HEK293 (cell line): ENCODE data around the gene COPB1.

Experiments used
- CTCF ChIA-PET: fragments of 350-600 bp; formaldehyde crosslinking; extraction: SDS; loops from one replicate; lab custom pipeline; 2021; ENCODE audit warnings: antibody characterized with exemption; lab: Yijun Ruan, JAX
- POLR2A ChIA-PET: fragments of 300-600 bp; formaldehyde crosslinking; extraction: SDS; loops from one replicate; lab custom pipeline; 2020; ENCODE audit warnings: antibody characterized with exemption, inconsistent platforms; lab: Yijun Ruan, JAX
- H3K27ac ChIP-seq: fragments of 200-500 bp; sonication (Bioruptor generic); 2 replicates; pipeline ENCODE4 v1.5.1; 2014; ENCODE audit warnings: low read depth, low read length, control low read depth, inconsistent platforms; ENCODE audit errors: extremely low read depth
- H3K36me3 ChIP-seq, 2 experiments: fragments of 200-500 bp in 1 of 2; sonication (Bioruptor generic) in 1 of 2; 1 replicate in 1 of 2; 2 replicates in 1 of 2; pipeline ENCODE4 v1.5.1; 2014 to 2017; ENCODE audit warnings: inconsistent platforms in 2 of 2, low read length in 2 of 2; ENCODE audit not compliant: control insufficient read depth in 2 of 2, insufficient read depth in 1 of 2
- H3K4me1 ChIP-seq: fragments of 200-500 bp; sonication (Bioruptor generic); 2 replicates; pipeline ENCODE4 v1.5.1; 2014; ENCODE audit warnings: mild to moderate bottlenecking, low read length, inconsistent platforms; ENCODE audit not compliant: control insufficient read depth, insufficient read depth
- H3K4me3 ChIP-seq: 2 replicates; pipeline ENCODE4 v1.5.1; 2011; ENCODE audit warnings: low read depth, mild to moderate bottlenecking, control low read depth, low read length, moderate library complexity
- H3K9me3 ChIP-seq: fragments of 200-500 bp; sonication (Bioruptor generic); 2 replicates; pipeline ENCODE4 v1.5.1; 2014; ENCODE audit warnings: low read depth, low read length, inconsistent platforms; ENCODE audit not compliant: control insufficient read depth, insufficient read depth
- GLIS1 ChIP-seq: fragments of 450-650 bp; formaldehyde crosslinking; IDR thresholded peaks from 2 replicates; pipeline ENCODE4 v1.5.1; 2016; ENCODE audit warnings: missing biosample characterization, missing genetic modification characterization
- KLF9 ChIP-seq: fragments of 450-650 bp; formaldehyde crosslinking; IDR thresholded peaks from 2 replicates; pipeline ENCODE4 v1.5.1; 2016; ENCODE audit warnings: missing biosample characterization, missing genetic modification characterization, low read depth
- ZNF10 ChIP-seq: fragments of 450-650 bp; formaldehyde crosslinking; IDR thresholded peaks from 2 replicates; pipeline ENCODE4 v1.5.1; 2017; ENCODE audit warnings: missing biosample characterization, missing genetic modification characterization
- ZNF121 ChIP-seq: fragments of 450-650 bp; formaldehyde crosslinking; IDR thresholded peaks from 2 replicates; pipeline ENCODE4 v1.5.1; 2016; ENCODE audit warnings: missing biosample characterization, missing genetic modification characterization
- ZNF133 ChIP-seq: fragments of 450-650 bp; formaldehyde crosslinking; IDR thresholded peaks from 2 replicates; pipeline ENCODE4 v1.5.1; 2016; ENCODE audit warnings: missing biosample characterization, missing genetic modification characterization
- ZNF155 ChIP-seq: fragments of 450-650 bp; formaldehyde crosslinking; IDR thresholded peaks from 2 replicates; pipeline ENCODE4 v1.5.1; 2016; ENCODE audit warnings: missing biosample characterization, missing genetic modification characterization
- ZNF214 ChIP-seq: fragments of 450-650 bp; formaldehyde crosslinking; IDR thresholded peaks from 2 replicates; pipeline ENCODE4 v1.5.1; 2017; ENCODE audit warnings: missing biosample characterization, mild to moderate bottlenecking, missing genetic modification characterization, borderline replicate concordance
- ZNF23 ChIP-seq: fragments of 450-650 bp; formaldehyde crosslinking; IDR thresholded peaks from 2 replicates; pipeline ENCODE4 v1.5.1; 2016; ENCODE audit warnings: missing biosample characterization, missing genetic modification characterization, borderline replicate concordance
- ZNF280D ChIP-seq: fragments of 450-650 bp; formaldehyde crosslinking; IDR thresholded peaks from 2 replicates; pipeline ENCODE4 v1.5.1; 2016; ENCODE audit warnings: missing biosample characterization, missing genetic modification characterization
- ZNF302 ChIP-seq: fragments of 450-650 bp; formaldehyde crosslinking; IDR thresholded peaks from 2 replicates; pipeline ENCODE4 v1.5.1; 2016; ENCODE audit warnings: missing biosample characterization, missing genetic modification characterization, low read depth
- ZNF335 ChIP-seq: fragments of 450-650 bp; formaldehyde crosslinking; conservative IDR thresholded peaks from 2 replicates; pipeline ENCODE4 v1.5.1; 2016; ENCODE audit warnings: missing biosample characterization, missing genetic modification characterization
- ZNF521 ChIP-seq: fragments of 450-650 bp; formaldehyde crosslinking; IDR thresholded peaks from 2 replicates; pipeline ENCODE4 v1.5.1; 2017; ENCODE audit warnings: missing biosample characterization, mild to moderate bottlenecking, missing genetic modification characterization
- ZNF629 ChIP-seq: fragments of 450-650 bp; formaldehyde crosslinking; IDR thresholded peaks from 2 replicates; pipeline ENCODE4 v1.5.1; 2017; ENCODE audit warnings: missing biosample characterization, missing genetic modification characterization
- ZNF654 ChIP-seq: fragments of 450-650 bp; formaldehyde crosslinking; IDR thresholded peaks from 2 replicates; pipeline ENCODE4 v1.5.1; 2016; ENCODE audit warnings: low read depth, missing biosample characterization, missing genetic modification characterization
- ZNF660 ChIP-seq: fragments of 450-650 bp; IDR thresholded peaks from 2 replicates; pipeline ENCODE4 v1.5.1; 2018; ENCODE audit warnings: missing biosample characterization, mild to moderate bottlenecking, missing genetic modification characterization
- ZNF777 ChIP-seq: fragments of 450-650 bp; formaldehyde crosslinking; IDR thresholded peaks from 2 replicates; pipeline ENCODE4 v1.5.1; 2017; ENCODE audit warnings: missing biosample characterization, missing genetic modification characterization, borderline replicate concordance
- ZNF785 ChIP-seq: fragments of 450-650 bp; formaldehyde crosslinking; IDR thresholded peaks from 2 replicates; pipeline ENCODE4 v1.5.1; 2016; ENCODE audit warnings: missing biosample characterization, missing genetic modification characterization

Gene COPB1

DNA sequence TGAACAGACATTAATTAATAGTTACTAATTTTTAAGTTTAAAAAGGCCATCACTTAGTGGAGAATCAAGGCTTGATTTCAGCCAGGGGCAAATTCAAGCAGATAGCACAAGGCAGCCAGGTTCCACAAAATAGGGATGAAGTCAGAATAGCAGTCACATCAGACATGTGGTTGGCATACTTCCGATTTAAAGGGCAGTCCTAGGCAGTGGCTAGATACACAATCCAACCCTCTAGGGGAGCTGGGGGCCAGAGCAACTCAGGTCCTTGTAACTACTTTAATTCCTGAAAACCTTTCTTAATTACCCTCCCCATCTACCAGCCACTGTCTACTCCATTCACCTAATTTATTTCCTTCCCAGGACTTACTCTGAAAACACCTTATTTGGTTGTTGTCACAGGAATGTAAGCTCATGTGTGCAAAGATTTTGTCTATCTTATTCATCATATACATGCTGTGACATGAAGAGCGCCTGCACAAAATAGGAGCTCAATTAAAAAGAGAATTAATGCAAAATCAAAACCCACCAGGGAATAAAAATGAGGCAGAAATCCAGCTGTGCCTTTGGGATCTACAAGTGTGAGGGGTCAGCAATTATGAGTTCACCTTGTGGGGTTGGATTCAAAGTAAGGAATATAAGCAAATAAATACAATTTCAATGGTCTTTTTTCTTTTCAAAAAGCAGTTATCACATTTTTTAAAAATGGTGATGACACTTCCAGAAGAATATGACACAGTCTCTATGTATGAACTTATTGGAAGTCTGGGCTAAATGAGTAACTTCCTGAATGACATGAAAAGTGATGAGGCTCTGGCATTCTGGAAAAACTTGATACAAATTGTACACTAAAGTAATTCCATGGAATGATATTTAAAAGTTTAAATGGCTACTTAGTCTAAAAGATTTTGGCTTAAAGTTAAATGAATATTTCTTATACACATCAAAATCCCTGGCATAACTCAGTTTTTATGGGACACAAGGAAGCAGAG, 53.8 kb downstream of the COPB1 start (continued):
- TF ChIP-seq ZNF121 (no peak), ZNF335 (tag by site-specific recombination) (no peak)

- ChIA-PET CTCF (interaction anchor here (3.6 kb wide), 1 partner anchor 11 kb away, joined by 15 read pairs; no protein-coding TSS in a partner anchor), POLR2A (no interaction called here)
- no peaks in the 10 kb centered on the region for H3K36me3 ChIP-seq
- H3K9me3 ChIP-seq: no peaks in the 10 kb centered on the region
- H3K4me1 ChIP-seq: no peaks in the 10 kb centered on the region
- no peak overlapping the region for H3K27ac ChIP-seq
- no peak overlapping the region for H3K4me3 ChIP-seq
- TF ChIP-seq ZNF777 (no peak), KLF9 (tag by site-specific recombination) (no peak), ZNF521 (tag by site-specific recombination) (no peak), ZNF654 (tag by site-specific recombination) (no peak), ZNF280D (tag by site-specific recombination) (no peak), ZNF10 (tag by site-specific recombination) (no peak), ZNF214 (tag by site-specific recombination) (no peak), ZNF155 (tag by site-specific recombination) (no peak), ZNF785 (tag by site-specific recombination) (no peak)
- TF ChIP-seq, all 188 proteins: peak for 0
Measured at GRCh38 chr11:14444441-14445189, 55.0 kb downstream of the COPB1 start.

- no peaks in the 10 kb centered on the region for H3K9me3 ChIP-seq
- H3K4me3 ChIP-seq: no peak overlapping the region
- no peak for TF ChIP-seq ZNF133 (tag by site-specific recombination)
- TF ChIP-seq ZNF302 (tag by site-specific recombination): no peak
- TF ChIP-seq GLIS1 (tag by site-specific recombination): 0 out of 2 replicates have a peak, but pooled peaks have one; percentile 16
- 0 out of 2 replicates have a peak, but pooled peaks have one; percentile 25 for TF ChIP-seq ZNF660
- TF ChIP-seq ZNF629 (tag by site-specific recombination): no peak
- no peak for TF ChIP-seq ZNF23 (tag by site-specific recombination)
- CTCF ChIA-PET: interaction anchor here (2.2 kb wide), 1 partner anchor 11 kb away, joined by 13 read pairs; no protein-coding TSS in a partner anchor
- POLR2A ChIA-PET: interaction anchor here (0.6 to 1.3 kb wide), 2 partner anchors 11 to 21 kb away, joined by 3 to 6 read pairs; no protein-coding TSS in a partner anchor
- H3K4me1 ChIP-seq: no peaks in the 10 kb centered on the region
- no peaks in the 10 kb centered on the region for H3K36me3 ChIP-seq
- H3K27ac ChIP-seq: no peak overlapping the region
Measured at GRCh38 chr11:14443638-14444037, 56.0 kb downstream of the COPB1 start.
